ENCODE data around the gene DYRK3.

DYRK3 gene

DNA sequence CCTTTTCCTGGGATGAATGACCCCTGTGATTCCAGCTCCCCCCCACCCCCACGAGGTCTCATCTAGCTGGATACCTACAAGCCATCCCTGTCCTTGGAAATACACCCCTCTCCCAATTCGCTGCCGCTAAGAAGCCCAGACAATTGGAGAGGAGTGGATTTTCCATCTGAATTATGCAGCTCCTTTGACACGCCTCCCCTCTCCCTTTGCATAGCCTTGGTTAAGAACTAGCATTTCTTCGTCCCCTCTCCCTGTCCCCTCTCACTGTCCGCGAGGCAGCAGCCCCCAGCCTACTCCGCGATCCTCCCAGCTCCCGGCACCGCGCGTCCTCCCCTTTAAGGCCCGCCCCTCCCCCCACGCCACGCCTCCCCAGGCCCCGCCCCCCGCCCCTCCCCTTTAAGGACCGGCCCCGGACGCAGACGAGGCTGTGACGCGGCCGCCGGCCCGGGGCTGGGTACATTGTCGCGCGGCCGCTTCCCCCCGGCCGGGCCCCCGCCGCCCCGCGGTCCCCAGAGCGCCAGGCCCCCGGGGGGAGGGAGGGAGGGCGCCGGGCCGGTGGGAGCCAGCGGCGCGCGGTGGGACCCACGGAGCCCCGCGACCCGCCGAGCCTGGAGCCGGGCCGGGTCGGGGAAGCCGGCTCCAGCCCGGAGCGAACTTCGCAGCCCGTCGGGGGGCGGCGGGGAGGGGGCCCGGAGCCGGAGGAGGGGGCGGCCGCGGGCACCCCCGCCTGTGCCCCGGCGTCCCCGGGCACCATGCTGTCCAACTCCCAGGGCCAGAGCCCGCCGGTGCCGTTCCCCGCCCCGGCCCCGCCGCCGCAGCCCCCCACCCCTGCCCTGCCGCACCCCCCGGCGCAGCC is 49.4 kb downstream of the DYRK3 start, which contains the start of gene MAPKAPK2:
MAPKAPK2 (plus strand) TSS at position 428 of the 856 bp plus-strand sequence; CDS start at position 753, 325 bp downstream.
- peak; percentile 76 for DNase-seq

DNA sequence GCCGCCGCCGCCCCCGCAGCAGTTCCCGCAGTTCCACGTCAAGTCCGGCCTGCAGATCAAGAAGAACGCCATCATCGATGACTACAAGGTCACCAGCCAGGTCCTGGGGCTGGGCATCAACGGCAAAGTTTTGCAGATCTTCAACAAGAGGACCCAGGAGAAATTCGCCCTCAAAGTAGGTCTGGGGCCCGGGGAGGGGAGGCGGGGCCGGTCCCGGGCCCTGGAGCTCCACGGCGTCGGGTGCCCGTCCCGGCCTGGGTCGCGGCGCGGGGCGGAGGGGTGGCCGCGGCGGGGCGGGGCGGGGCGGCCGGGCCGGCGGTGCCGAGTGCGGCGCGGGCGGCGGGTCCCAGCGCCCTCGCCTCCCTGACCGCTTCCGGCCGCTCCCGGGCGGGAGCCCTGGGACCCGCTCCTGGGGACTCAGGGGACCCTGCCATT is 50.0 kb downstream of the DYRK3 start:
- peak; percentile 28 for DNase-seq

DNA sequence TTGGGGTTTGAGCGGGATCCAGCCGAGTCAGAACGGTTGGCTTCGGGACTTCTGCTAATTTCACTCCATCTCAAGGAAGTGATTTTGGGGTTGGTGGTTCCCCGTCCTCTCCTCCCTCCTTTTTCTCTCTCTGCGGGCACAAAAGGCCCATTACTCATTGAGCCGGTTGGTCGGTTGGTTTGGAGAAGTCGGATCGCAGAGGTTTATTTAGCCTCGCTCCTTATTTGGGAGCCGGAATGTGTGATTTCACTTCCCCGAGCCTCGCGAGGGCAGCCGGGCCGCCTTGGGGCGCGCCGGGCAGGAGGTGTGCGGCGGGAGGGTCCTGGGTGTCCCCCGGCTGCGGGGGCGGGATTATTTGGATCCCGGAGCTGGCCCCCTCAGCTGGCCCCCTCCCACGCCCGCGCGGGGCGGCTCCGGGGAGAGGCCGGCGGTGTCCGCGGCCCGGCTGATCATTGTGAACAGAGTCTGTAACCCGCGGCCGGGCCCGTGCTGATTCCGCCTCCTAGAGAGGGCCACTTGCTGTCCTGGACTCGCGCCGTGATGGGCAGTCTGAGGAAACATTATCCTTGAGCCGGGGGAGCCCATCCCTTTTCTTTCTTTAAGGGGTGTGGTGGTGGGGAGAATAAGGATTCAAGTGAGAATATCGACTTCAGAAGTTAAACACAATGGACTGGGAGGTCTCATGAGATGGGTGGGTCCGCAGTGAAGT is 50.6 kb downstream of the DYRK3 start:
- peak; percentile 39 for DNase-seq

DNA sequence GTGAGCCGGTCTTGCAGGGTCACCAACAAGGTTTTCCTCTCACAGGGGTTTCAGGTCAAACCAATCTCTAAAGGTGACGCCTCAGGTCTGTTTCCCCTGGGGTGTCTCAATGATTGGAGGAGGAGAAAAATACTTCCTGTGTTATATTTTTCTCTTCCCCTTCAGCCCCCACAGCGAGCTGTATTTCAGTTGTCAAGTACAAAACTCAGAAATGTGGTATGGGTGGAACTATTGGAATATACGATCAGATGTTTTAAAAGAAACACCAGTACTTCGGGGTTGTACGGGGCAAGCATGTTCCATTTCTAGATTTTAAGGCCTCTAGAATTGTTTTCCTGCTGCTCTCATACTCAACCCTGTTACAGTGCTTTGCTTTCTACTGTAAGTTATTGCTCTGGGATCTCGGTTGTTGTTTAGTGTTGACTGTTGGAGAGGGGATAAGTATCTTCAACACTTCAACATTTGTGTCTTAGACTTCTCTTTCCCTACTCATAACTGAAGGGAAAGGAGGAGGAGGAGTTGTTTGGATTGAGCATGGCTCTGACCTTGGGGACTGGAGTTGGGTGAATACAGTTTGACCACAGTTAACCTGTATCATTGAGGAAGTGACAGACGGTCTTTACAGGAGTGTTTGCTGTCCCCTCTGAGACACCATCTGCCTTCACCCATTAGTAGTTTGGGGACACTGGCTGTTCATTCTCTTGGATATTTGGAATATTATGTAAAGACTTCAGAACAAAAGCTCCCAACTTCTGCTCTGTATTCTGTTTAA is 51.3 kb downstream of the DYRK3 start:
- peak; percentile 18 for DNase-seq

DNA sequence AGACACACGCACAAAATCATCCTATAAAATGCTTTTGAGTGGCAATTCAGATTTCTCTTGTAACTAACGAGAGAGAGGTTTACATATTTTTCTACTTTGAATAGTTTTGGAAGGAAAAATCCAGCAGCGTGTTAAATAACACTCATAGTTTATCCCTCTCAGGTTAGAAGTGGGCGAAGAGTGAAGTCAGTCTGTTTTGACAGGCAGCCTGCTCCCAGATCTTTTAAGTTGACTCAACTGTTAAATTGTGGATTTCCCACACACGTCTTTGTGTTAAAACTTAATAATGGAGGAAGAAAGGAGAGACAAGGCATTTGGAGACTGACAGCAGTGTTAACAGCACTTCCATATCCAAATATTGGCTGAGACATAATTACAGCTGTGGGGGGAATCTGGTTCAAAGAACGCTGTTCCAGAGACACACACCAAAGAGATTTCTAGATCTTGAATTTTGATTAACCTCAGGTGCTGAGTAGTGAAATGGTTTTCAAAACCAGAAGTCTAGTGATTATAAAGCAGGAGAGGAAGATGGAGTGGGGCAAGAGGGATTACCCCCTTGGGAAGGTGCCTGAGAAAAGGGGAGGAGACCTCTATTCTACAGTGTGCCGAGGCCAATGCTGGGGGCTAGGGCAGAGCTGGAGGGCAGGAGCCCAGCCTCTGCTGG is 52.0 kb downstream of the DYRK3 start:
- no peak for DNase-seq

DNA sequence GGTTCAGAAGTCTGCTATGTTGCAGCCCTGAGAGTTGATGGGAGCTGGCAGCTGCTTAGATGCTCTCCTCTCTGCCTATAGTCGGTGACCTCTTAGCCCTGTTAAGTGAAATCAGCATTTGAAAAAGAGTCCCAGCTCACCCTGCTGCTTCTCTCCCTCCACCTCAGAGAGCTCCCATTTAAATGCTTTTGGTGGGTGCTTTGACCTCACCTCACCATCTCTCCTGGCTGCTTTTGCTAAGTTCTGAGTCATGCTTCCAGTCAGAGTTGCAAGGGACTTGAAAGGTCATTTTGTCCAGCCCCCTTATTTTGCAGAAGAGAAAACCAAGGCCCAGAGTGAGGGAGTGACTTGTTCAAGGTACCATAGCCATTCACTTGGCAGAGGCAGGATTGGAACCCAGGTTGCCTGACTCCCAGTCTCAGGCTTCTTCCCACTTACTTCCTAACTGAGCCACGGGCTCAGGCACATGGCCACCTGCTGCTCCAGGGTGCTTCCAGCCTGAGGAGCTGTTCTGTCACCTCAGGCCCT is 52.6 kb downstream of the DYRK3 start:
- no peak for DNase-seq

DNA sequence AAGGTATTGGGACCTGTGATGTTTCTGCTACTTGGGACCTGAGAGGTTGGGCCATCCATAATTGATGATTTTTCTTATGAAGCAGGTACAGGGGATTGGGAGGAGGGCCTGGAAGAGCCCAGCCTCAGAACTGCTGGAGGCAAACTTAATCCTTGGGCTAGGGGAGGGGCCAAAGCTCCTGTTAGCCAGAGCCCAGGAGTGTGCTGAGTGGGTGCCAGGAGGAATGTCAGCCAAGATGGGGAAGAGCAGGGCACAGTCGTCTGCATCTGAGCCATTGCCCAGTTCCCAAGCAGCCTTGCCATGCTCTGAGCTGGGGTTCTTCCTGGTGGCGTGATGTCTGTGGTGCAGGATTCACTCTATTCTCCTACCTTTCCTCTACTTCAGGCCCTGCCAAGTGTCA is 55.2 kb downstream of the DYRK3 start:
- no peak for DNase-seq

DNA sequence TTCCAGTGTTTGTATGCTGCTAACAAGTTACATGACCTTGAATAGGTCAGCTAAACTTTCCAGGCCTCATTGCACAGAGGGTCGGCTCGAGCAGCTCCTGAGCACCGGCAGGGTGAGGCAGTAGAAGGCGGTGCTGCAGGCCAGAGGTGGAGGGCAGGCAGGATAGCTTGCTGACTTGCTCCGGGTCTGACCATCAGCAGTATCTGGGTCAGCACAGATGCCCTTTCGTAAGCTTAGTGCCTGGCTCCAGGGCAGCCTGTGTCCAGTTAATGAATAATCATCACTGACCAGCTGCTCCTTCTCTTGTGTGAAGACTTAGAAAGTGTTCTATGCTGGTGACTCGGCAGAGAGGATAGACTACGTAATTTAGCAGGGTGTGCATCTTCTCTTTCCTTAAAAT is 56.3 kb downstream of the DYRK3 start:
- no peak for DNase-seq

DNA sequence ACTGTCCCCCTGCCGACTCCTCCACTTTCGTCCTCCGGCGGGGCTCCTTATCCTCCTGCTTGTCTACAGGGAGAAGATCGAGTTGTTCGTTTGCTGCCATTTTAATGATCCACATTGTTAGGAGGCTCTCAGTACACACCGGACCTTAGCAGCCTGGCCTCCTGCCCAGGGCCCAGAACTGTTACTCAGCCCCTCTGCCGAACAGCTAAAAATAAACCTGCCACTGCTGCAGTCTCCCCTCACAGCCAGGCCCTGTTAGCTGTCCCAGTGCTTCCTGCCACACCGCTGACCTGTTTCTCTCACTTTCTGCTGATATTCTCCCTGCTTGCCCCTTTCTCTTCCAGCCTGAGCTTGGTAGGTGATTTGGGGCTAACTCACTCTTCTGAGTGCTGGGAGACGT is 57.7 kb downstream of the DYRK3 start:
- no peak for DNase-seq

DNA sequence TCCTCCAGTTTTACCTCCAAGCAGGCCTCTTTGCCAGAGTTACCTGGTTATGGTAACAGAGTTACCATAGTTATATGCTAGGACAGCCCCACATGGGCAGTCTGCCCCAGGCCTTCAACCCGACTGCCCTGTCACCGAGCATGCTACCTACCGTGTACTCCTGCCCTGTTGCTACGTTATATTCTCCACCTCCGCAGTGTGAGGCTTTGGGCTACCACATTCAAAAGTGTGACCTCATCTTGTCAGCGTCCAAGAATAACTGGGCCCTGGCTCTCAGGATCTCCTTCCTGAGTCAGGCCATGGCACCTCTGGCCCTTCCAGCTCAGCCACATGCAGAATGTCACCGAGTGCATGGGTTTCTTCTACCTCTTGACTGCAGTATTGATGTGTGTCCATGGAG is 58.3 kb downstream of the DYRK3 start:
- DNase-seq: no peak

DNA sequence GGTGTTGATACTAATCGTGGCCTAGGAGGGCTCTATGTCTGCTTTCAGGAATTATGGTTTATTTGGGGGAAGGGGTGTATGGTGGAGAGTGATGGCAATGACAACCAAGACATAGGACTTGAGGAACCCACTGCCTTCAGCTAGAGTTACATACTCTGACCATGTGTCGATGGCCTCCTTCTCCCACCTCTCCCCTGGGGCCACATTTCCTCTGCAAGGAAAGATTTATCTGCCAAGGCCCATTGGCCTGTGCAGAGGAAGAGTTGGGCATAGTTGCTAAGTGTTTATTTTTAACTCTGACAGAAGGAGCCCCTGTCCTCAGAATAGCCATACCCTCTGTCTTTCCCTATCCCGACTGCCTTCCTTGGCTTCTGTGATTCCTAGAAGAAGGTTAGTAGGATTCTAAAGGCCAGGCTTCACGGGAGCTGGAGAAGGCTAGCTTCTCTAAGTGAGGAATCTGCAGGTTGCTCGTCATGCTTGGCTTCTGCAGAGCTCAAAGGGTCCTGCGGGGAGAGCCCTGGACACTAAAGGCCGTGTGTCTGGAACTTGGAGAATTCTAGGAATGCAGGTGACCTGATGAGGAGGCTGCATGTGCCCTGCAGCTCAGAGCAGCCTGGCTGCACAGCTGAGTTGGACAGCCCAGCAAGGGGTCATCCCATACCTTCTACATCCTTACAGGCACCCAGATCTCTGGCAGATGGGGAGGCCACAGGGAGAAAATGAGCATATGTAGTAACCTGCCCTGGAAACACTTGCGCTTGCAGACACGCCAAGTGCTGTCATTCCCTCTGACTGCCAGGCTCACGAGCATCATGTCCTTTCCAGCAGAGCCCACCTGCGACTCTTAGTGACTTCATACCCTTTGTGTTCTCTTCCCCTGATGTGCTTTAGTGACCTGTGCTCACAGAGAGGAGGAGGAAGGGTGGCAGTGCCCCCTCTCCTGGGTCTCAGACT is 59.1 kb downstream of the DYRK3 start:
- no peak for DNase-seq

DNA sequence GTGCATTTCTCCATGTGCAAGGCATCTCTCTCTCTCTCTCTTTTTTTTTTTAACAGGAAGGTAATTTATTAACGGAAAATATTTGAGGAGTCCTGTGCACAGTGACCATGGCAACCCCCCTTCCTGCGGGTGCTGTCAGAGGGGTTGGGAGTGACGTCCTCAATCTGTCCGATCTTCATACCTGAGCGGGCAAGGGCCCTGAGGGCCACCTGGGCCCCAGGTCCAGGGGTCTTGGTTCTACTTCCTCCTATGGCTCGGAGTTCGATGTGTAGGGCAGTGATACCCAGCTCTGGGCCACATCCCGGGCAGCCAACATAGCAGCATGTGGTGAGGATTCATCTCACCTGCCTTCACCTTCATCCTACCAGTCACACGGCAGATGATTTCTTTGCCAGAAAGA is 60.4 kb downstream of the DYRK3 start:
- DNase-seq: no peak

DNA sequence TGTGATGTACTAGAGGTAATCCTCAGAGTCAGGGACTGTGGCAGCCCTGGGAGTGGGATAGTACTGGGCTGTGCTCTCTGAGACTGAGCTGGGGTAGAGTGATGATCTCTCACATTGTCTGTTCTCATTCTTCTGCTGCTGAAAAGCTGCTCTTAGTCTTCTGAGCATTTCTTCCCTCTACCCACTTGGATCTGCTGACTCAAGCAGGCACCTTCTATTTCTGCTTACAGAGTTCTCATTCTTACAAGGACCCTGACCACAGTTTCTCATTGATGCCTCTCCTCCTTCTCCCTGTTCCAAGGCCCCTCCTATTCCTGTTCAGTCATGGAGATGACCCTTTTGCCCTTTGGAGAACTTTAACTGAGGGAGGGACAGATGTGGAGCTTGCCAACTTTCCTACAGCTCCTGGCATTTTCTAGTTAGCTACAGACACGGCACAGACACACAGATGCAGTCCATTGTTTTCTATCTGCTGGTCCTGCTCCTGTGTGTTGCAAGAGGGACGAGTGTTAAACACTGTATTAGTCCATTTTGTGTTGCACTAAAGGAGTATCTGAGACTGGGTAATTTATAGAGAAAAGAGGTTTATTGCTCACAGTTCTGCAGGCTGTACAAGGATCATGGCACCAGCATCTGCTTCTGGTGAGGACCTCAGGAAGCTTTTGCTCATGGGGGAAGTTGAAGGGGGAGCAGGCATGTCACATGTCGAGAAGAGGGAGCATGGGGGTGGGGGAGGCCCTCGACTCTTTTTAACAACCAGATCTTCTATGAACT is 61.7 kb downstream of the DYRK3 start:
- DNase-seq: no peak

DNA sequence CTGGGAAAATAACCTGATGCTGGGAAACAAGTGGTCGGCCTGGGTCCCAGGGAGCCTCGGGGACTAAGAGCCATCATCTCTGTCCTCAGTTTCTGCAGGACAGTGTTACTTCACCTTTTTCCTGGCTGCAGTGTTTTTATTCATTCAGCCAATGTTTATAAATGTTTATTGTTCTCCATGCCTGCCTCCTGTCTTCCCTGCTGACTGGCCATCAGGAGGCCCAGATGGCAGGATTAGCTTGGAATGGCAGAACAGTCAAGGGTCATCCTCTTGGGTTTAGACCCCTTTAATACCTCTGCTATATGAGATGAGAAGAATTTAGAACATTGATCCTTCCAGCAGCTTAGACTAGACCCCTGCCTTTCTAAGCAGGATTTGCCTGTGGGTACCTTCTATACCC is 62.7 kb downstream of the DYRK3 start:
- no peak for DNase-seq

Measured in activated CD4-positive, alpha-beta T cell treated with anti-CD3 and anti-CD28 coated beads, Interleukin-2, amount 50 U/mL, for 1 hour (primary cell).